Endometrium (tissue), 2 donors: ENCODE results near the gene TEX26.

Experiments used
- FAIRE-seq: peaks from 2 replicates; lab custom pipeline; 2012; peaks lifted over from hg19 to GRCh38; lab: Jason Lieb, UNC
- donor health status: control.
- donor health status: control.

Gene TEX26

DNA sequence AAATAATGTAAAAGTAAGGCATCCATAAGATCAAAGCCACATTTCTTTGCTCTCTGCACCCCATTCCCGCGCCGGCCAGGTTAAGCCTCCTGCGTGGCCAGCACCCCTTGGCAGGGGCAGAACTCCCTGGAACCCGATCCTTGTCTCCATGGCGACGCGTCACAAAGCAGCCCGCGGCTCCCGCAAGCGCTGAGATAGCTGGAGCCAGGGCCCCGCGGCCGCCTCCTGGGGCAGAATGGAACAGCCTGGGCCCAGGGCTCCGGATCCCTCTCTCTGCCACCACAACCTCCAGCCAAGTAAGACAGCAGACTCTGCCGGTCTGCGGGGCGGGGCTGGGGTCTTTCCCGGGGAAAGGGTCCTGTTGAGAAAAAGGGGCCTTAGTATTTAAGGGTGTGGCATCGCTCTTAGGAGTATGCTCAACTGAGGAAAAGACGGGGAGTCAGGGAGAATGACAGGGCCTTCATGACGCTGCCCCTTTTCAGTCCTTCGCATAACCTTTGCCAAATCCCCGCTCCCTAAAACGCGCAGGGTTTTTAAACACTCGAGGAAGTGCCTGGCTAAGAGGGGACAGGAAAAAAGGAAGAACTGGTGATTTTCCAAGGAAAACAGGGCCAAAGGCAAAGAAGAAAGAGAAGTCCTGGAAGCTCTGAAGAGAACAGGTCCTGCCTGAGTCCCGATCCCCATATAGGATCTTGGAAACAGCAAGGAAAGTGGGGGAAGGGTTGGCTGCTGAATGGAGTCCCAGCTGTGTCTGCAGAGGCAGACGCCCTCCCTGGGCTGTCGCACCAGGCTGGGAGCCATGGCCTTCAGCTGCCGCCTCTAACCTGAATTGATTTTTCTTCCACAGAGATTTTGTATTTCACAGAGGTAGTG, at the start of gene TEX26:
Gene TEX26, plus strand, starts transcription at position 176 of the 873 bp plus-strand sequence. Its CDS starts 60 bp downstream, at position 236.
- no peak for FAIRE-seq

GRCh38 chr13:30882996-30883766, 49.3 kb upstream of the TEX26 start:
- no peak for FAIRE-seq

DNA sequence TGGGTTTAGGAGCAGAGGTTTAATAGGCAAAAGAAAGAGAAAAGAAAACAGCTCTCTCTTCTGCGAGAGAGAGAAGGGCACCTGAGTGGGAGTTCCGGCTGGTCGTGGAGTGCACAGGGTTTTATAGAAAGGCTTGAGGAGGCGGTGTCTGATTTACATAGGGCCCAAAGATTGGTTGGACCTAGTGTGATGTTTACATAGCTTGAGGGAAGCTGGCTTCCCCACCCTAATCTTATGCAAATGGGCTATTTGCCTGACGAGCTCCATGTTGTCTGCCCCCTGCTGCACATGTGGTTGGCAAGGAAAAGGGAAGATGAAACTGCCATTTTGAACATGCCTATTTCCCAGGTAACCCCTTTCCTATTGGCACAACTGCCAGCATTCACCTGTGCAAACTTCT, 47.9 kb upstream of the TEX26 start:
- no peak for FAIRE-seq

GRCh38 chr13:30889196-30889690, 43.2 kb upstream of the TEX26 start:
- no peak for FAIRE-seq

GRCh38 chr13:30892966-30893365, 39.5 kb upstream of the TEX26 start:
- no peak for FAIRE-seq

DNA sequence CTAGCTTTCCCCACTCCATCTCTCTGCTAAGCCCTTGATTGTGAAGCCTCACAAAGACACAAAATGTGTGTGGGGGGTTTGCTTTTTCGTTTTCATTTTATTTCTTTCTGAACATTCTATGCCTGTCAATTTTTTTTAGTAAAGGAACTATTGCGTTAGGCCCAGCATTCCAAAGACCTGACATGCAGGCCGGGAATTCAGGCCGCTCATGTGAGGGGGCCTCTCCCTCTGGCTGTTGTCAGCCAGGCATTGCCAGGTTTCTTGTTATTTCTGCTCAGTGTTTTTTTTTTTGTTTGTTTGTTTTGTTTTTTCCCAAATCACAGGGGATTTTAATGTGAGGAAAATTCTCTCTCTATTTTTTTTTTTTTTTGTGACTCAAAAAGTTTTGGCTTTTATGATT, 36.7 kb upstream of the TEX26 start:
- peak; percentile 87 for FAIRE-seq

DNA sequence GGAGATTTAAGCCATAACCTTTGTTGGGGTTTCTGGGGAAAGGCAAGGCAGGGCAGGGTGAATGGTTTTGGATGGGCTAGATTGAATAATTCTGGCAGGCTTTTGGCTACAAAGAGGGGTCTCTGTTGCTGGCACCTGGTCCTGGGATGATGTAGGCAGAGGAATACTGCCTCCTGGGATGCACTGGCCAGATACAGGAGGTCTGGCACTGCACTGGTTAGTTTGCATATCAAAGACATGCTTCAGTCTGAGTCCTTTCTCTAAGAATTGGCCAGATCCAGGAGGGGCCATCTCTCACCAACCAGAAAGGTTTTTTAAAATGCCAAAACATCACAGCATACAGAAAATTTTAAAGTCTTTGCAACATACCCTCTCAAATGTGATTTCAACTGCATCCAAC, 34.4 kb upstream of the TEX26 start:
- FAIRE-seq = no peak

- FAIRE-seq = no peak
Measured at GRCh38 chr13:30898678-30899241, 33.7 kb upstream of the TEX26 start.

GRCh38 chr13:30900436-30900835, 32.0 kb upstream of the TEX26 start:
- no peak for FAIRE-seq

GRCh38 chr13:30900952-30901749, 31.3 kb upstream of the TEX26 start:
- FAIRE-seq = no peak

DNA sequence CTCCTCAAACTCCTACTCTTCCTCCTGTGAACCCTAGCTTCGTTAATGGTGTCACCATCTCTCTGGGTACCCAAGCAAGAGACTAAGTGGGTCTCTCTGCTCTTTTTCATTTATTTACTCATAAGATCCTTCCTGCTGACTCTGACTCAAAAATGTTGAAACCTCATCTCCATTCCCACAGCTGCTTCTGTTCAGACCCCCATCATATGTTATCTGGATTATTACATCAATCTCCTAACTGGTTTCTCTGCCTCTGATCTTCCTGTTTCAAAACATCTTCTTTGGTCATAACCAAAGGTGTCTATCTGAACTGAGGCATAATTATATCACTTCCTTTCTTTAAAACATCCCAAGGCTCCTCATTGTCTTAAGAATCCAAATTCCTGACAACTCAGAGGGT, 28.4 kb upstream of the TEX26 start:
- no peak for FAIRE-seq

DNA sequence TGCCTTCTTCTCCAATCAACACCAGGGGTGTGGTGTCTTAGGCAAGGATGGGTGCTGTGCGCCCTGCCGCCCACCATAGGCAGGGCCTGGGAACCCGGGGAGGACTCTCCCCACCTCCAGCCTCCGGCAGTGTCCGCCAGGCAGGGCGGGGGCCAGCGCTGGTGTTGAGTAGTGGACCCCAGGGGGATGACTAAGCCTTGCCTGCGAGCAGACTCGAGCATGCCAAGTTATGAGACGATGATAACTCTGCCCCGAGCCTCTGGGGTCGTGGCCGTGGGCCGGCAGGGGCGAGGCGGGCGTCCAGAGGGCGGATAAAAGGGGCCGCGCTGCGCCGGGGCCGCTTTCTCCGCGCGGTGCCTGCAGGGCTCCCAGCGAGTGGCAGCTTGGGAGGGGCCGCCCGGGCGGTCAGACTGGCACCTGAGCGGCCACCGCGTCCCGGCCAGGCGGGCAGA, 26.5 kb upstream of the TEX26 start, which contains the start of gene MEDAG:
Gene MEDAG, plus strand, starts transcription at position 340 of the 452 bp plus-strand sequence. CDS start 245 bp downstream, outside the sequence.
- FAIRE-seq = no peak

DNA sequence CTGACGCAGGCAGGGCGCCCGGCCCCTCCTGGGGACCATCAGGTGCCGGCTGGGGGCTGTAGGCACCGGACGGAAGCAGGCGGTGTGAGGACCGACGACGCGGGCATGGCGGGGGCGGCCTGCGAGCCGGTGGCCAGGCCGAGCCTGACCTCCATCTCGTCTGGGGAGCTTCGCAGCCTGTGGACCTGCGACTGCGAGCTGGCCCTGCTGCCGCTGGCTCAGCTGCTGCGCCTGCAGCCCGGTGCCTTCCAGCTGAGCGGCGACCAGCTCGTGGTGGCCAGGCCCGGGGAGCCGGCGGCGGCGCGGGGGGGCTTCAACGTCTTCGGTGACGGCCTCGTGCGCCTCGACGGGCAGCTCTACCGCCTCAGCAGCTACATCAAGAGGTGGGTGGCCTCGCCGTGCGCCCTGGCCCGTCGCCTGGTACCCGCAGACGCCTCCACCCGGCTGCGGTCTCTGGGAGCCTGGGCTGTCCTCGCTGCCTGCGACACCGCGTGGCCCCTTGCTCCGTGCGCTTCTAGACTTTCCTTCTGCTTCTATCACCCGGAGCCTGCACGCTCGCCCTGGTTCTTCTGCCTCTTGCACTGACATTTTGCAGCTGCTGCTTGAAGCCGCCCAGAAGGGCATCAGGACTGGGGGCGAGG, 25.9 kb upstream of the TEX26 start:
- FAIRE-seq = no peak

DNA sequence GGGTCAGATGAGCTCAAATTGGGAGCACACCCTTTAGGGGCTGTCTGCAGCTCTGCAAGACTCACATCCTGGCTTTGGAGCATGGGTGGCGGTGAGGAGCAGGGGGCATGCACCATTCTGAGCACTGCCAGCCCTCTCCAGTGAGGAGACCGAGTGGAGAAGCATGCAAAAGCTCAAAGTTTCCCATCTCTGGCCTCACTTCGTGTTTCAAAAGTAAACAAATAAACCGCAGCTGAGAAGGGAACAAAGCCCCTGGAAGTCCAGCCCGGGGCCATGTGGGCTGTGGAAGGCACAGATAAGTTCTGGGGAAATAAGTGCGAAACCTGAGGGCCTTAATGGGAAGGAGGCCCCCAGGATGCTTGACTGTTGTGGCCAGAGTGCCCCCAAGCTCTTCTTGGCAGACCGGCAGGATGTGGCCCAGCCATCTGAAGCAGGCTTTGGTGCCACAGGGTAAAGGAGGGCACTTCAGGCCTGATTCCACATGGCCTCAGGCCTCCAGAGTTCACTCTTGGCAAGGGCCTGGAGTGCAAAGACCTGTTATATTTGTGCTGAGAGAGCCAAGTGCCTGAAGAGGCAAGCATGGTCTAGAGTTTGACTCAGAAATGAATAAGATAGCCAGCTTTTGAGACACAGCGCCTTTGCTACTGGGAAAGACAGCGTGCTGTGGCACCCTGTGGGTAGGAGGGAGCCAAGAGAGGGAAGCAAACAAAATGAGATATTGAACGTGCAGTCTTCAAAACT, 25.2 kb upstream of the TEX26 start:
- no peak for FAIRE-seq

GRCh38 chr13:30908416-30908980, 24.0 kb upstream of the TEX26 start:
- no peak for FAIRE-seq

- no peak for FAIRE-seq
Measured at GRCh38 chr13:30910676-30911075, 21.8 kb upstream of the TEX26 start.

DNA sequence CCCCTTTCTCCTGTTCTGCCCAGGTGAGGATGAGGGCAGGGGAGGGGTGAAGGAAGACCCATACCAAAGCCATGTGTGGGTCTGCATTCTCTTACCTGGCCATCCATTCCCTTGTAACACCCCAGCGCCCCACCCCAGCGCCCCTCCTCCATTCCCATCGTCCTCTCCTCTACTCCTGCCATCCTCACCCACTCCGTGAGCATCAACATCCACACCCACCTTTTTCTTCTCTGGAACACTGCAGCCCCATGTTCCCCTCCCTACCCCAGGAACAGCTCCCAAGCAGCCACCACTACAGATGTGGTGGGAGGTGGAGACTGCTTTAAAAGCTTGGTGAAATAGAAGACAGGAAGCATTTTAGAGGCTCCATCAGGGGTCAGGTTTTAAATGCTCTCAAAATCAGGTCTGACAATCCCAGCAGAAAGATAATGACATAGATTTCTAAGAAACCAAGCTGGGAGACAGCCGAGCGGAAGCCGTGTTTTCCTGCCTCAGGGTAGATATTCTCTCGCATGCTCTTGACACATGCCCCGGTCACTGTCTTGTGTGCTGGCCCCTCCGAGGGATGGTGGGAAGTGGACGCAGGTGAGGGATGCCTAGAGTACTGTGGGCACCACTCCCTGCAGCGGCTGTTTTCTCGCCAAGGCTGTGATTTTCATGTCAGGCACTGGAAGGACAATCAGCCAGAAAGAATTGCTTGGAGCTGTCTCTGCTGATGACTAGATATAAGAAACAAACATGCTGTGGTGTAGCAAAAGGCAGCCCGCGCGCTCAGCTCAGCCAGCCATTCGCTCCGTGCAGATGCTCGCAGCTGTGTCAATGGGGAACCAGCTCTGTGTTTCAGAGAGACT, 16.5 kb upstream of the TEX26 start:
- FAIRE-seq = no peak

GRCh38 chr13:30916991-30917390, 15.5 kb upstream of the TEX26 start:
- FAIRE-seq = no peak
